GM18867 (cell line): ENCODE data around the gene STPG3.
A peak's percentile ranks its signal among the peaks of the same experiment; 100 is the strongest.

Experiments used
- ATAC-seq: cut with Tn5 transposase; IDR thresholded peaks from one replicate; pipeline ENCODE4 v1.9.1; 2021; ENCODE audit warnings: mild to moderate bottlenecking, moderate library complexity; ENCODE audit not compliant: unreplicated experiment

STPG3 gene

DNA sequence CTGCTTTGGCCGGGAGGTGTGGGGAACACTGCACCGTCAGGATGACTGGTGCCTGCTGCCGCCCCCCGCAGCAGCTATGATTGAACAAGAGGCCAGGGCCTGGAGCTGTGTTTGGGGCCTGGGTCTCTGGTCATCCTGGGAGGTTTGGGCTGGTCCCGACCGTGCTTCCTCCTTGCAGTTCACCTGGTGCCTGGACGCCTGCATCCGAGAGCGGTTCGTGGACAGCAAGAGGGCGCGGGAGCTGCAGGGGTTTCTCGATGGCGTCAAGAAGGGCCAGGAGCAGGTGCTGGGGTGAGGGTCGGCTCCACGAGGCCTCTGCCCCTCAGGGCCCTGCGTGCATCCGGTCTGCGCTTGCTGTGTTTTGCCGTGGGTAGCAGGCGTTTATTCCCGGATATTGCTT, 13.0 kb downstream of the STPG3 start:
- ATAC-seq: no peak

DNA sequence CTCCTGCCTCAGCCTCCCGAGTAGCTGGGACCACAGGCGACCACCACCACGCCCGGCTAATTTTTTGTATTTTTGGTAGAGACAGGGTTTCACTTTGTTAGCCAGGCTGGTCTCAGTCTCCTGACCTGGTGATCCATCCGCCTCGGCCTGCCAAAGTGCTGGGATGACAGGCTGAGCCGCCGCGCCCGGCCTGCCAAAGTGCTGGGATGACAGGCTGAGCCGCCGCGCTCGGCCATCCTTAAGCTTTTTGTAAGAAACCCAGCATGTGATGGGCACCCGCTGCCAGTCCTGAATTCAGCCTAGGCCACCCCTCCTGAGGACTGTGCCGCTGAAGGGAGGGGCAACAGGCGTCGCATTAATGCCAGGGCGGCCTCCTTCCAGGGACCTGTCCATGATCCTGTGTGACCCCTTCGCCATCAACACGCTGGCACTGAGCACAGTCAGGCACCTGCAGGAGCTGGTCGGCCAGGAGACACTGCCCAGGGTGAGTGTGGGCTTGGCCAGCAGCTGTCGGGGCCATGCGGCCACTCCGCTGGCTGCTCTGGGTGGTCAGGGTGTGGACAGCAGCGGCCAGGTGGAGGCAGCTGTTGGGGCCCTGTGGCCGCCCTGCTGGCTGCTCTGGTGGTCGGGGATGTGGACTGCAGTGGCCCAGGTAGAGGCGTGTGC, 14.5 kb downstream of the STPG3 start:
- ATAC-seq: no peak

DNA sequence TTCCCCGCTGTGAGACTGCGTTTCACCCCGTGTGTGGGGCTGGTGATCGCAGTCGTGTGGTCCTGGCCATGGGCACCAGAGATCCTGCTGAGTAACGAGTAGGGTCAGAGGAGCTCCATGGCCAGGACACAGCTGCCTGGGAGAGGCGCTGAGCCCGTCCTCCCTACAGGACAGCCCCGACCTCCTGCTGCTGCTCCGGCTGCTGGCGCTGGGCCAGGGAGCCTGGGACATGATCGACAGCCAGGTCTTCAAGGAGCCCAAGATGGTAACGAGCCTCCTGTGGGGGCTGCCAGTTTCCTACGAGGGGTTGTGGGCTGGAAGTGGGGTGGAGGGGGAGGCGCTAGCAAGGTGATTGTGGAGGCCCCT, 15.1 kb downstream of the STPG3 start:
- ATAC-seq: no peak

DNA sequence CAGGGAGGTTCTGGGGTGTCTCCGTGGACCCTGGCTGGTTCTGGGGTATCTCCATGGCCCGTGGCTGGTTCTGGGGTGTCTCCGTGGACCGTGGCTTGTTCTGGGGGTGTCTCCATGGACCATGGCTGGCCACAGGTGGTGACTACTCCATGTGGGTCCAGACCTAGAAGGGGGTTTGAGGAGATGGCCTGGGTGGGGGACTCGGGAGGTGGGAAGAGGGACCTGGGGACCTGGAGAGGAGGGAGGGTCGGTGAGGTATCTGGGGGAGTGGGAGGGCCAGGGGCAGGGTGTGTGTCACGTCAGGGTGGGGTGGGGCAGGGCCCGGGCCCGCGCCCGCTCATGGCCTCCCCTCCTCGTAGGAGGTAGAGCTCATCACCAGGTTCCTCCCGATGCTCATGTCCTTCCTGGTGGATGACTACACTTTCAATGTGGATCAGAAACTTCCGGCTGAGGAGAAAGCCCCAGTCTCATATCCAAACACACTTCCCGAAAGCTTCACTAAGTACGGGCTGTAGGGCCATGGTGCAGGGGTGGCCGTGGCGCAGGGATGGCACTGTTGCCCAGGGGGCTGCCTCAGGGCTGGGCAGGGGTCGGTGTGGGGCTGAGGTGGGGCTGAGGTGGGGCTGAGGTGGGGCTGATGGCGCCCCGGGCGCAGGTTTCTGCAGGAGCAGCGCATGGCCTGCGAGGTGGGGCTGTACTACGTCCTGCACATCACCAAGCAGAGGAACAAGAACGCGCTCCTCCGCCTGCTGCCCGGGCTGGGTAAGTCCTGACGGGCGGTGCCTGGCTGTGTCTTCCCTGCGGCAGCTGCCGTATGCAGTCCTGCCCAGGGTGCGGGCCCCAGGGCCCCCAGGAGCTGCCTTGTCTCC, 15.7 kb downstream of the STPG3 start:
- ATAC-seq: no peak

DNA sequence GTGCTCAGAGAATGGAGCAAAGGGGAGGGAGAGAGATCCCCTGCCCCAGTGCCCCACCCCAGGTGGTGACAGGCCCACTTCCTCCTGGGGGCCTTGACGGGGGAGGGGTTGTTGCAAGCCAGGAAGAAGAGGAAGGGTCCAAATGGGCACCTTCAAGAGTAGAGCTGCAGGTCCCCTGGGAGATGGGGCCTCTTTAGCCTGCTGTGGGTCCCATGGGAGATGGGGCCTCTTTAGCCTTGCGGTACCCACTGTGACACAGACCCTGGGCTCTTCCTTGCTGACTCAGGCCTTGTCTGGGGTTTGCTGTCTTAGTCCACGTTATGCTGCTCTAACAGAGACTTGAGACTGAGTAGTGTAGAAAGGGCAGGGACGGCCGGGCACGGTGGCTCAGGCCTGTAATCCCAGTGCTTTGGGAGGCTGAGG, 16.9 kb downstream of the STPG3 start:
- ATAC-seq: no peak

DNA sequence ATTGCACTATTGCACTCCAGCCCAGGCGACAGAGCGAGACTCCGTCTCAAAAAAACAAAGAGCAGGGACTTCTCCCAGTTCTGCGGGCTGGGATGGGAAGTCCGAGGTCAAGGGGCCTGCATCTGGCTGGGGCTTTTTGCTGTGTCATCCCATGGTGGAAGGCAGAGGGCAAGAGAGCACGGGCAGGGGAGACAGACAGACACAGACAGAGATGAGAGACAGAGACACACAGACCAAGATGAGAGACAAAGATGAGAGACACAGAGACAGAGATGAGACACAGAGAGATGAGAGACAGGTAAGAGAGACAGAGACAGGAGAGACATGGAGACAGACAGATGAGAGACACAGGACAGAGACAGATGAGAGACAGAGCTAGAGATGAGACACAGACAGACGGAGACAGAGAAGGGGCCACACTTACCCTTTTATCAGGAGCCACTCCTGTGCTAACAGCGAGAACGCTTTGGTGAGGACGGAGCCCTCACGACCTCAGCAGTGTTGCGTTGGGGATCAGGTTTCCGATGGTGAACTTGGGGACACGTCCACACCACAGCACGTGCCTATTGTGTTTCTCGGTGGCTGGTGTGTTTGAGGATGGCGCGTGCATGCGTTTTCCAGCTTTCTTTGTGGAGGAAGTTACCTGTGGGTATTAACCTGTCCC, 17.6 kb downstream of the STPG3 start:
- ATAC-seq: peak; percentile 5

DNA sequence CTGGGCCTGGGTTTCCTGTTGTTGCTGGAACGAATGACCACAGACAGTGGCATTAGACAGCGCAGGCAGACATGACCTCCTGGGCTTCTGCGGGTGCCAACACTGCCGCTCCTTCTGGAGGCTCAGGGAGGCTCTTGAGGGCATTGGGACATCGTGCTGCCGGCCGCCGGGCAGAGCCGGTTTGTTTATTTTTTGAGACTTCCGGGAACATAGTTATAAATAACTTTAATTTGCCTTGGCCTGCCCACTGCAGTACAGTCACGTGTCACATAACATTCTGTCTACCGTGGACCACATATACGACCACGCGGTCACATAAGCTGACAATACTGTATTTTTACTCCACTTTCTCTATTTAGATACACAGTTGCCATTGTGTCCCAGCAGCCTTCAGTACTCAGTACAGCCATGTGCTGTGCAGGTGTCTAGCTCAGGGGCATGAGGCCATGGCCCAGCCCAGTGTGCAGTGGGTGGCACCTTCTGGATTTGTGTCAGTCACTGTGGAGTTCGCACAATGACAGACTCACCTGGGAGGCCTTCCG, 18.2 kb downstream of the STPG3 start:
- ATAC-seq: peak; percentile 50

DNA sequence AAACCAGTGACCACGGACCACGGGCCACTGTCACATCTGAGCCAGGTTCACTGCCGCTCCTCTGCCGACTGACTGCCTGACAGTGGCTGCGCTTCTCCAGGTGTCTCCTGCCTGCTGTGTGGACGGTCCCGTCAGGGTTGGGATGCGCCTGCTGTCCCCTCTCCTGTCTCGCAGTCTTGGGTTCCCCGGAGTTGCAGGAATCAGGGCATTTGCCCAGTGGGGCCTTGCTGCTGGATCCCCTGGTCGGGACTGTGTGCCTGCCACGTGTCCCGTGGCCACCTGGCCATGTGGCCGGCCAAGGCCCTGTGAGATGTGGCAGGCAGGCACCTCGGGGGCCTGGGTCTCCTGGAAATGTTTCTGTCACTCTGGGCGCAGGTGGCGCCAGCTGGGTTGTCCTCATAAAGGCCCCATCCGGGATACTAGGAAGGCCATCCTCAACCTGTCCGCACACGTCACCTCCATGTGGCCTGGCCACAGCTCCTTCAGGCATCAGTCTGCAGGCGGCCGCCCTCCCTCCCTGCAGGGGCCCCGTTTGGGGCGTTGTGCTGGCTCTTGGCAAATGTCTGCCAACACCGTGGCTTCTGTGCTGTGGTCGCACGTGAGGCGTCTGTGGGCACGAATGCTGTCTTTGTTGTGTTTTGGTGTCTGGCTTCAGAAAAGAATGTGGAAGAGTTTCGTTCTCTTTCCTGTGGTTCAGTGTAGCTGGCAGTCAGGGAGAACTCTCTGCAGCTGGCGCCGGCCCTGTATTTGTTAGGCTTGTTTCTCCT, 20.0 kb downstream of the STPG3 start:
- ATAC-seq: no peak

DNA sequence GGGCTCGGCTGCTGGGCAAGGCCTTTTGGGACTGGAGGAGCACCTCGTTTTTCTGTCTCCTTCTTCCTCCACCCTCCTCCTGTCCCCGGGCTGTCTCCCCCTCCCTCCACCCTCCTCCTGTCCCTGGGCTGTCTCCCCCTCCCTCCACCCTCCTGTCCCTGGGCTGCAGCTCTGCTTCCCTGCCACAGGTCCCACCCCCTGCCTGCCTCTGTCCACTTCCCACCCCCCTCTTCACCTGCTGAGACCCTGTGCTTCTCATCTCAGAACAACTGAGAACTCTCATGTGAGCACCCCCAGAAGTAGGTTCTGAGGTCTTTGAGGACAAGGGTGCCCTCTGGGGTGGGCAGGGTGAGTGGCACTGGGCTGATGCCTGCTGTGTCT, 20.6 kb downstream of the STPG3 start:
- no peak for ATAC-seq

DNA sequence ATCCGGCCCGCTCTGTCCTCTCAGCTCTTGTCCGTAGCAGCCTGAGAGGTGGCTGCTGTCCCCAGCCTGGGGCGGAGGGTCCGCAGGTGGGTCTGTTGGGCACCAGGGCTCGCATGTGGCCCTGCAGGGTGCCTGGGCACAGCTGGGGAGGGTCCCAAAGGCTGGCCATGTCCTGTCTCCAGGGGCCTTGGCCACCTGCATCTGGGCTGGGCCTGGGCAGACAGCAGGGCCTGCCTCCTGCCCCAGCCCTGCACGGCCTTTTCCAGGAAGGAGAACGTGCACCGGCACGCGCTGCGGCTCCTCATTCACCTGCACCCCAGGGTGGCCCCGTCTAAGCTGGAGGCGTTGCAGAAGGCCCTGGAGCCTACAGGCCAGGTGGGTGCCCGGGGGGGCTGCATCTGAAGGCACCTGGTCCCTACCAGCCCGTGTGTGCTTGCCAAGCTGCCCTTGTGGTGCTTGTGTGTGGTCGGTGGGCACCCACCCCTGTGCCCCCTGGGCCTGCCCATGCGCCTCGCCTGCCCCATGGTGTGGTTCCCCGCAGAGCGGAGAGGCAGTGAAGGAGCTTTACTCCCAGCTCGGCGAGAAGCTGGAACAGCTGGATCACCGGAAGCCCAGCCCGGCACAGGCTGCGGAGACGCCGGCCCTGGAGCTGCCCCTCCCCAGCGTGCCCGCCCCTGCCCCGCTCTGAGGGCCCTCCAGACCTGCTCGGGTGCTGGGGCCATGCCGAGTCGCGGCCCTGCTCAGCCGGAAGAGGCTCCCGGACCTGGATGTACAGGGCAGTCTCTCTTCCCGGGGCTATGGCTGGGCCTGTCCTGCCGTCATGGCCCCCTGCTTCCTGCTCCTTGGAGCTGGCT, 21.4 kb downstream of the STPG3 start:
- ATAC-seq: no peak

DNA sequence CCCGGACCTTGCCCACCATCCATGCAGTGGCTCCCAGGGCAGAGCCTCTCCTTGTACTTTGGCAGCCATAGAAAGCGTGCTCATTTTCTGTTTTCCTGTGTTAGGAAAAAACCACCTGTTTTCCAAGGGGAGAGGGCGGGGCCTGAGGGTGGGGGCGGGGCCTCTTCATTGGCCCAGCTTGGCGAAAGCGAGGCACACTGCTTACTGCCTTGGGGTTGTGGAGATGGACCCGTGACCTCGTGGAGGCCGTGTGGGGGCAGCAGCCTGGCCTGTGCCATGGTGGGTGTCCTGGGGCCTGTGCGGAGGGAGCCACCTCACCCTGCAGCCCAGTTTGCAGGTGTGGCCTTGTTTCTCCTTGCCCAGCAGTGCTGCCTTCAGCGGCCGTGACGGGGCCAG, 22.0 kb downstream of the STPG3 start:
- ATAC-seq: no peak

DNA sequence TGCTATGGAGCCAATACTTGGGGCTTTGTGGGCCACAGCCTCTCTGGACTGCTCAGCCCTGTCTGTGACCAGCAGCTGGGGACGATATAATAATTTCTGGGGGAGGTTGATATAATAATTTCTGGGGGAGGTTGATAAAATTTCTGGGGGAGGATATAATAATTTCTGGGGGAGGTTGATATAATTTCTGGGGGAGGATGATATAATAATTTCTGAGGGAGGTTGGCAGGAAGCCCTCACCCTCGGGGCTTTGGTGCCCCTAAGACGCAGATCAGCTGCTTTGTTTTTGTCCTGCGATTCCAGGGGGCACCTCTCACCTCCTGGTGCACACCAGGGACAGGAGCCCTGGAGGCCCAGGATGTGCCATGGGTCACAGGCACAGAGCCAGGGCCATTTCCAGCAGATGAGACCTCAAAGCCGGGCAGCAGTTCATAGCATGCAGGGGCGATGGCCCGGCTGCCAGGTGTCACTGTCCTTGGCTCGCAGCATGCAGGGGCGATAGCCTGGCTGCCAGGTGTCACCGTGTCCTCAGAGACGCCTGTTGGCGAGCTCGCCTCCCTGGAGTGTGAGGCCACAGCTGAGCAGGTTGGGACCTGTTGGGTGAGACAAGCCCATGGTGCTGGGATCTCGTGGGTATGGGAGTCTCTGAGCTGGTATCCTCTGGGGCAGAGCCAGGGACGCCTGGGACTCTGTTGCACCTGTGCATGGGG, 22.7 kb downstream of the STPG3 start:
- ATAC-seq: no peak

DNA sequence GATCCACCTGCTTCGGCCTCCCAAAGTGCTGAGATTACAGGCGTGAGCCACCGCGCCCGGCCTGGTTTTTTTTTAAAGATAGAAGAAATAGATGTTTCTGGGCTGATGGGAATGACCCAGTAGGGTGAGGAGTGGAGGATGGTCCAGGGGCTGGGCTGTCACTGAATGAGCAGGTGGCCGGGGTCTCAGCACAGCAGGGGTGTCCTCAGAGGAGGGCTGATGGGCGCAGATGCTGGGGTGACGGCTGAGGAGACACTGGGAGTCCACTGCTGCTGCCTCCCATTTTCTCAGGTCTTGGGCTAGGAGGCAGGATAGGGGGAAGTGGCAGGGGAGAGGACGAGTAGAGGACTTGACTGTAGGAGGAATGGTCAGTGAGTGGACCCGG, 24.1 kb downstream of the STPG3 start:
- no peak for ATAC-seq

DNA sequence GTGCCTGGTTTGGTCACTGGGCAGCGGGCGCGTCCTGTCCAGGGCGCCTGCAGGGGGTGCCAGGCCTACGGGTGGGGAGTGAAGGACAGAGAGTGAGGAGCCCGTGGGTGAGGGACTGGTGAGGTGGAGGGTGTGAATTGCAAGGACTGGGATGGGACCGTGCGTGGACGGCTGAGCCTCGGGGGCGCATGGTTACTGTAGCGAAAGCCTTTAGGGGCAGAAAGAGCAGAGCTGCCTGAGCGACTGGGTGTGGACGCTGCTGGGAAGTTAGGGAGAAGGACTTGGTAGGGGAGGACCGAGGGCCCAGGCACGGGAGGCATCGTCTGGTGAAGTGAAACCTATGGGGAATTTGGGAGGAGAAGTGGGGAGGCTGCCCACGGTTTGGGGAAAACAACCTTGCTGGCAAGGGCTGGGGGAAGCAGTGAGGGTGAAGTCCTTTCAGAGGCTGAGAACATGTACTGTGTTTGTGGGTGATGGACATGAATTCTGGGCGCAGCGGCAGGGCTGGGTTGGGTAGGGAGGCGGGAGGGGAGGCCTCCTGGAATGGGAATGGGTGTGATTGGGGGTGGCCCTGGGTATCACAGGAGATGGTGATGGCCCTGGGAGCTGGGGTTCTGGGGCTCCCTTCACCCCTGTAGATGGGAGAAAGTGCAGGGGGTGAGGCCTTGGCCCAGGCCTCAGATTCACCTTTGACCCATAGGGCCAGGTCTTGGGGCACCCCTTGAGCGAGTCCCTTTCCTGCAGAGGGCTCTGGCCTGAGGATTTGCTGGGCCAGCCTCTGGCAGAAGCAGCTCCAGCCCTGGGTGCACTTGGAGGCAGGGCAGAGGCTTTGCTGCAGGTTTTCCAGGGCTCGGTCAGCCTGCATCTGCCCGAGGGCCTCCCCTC, 24.7 kb downstream of the STPG3 start:
- ATAC-seq: no peak

DNA sequence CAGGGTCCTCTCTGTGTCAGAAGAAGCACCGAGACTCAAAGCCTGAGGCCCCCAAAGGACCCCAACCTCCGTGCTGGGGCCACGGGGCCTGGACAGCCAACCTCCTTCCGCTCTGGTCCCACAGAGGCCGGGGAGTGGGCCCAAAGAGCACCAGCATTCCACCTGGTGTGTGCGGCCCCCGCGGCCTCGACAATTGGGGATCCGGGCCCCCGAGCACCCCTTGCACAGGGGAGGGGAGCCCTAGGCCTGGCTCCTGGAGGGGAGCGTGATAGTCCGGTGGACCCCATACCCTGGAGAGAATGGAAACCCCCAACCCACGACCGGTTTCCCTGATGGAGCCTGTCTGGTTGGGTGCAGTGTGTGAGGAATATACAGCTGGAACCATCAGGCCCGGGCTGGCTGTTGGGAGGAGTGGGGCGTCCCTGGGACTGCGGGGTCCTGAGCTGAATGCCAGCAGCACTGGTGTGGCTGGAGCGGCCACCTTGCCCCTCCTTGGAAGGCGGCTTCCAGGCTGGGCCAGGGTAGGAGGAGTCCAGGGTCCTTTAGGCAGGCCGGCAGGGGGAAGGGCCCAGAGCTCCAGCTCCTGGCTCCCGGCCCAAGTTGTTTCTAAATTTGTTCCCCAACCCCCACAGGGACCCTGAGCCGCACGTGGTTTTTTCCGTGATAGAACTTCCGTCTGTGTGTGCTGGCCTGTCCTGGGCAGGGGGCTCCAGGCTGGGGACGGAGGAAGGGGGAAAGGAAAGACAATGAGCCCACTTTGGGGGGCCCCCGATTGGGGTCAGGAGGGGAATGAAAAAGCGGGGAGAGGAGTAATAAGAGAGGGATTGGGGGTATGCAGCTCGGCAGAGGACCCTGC, 25.6 kb downstream of the STPG3 start:
- no peak for ATAC-seq

DNA sequence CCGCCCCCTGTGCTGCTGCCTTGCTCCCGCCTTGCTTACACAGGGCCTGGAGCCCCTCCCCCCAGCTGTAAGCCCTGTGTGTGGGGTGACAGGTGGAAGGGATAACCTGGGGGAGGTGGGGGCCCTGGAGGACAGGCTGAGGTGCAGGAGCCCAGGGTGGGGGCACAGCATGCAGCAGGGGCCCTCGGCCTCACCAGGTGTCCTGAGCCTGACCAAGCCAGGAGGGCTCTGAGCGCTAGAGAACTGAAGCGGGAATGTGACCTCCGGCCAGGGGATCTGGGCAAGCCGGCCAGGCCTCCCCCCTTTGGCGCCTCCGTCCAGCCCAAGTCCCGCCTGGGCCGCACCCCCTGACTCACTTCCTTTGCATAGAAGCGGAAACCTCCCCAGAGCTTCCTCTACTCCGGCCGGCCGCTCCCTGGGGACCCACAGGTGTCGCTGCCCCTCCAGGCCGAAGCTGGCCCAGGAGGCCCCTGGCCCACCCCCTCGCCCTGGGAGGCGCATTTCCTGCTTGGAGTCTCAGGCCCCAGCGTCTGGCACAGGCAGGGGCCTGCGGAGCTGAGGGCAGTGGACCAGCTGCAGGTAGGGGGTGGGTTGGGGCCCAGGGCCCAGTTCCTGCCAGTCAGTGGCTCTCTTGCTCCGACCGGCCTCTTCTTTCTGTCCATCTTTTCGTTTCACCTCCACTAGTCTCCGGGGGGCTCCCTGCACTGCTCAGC, 26.4 kb downstream of the STPG3 start, which contains the start of gene TOR4A:
Gene TOR4A (plus strand): TSS at position 398 of the 713 bp plus-strand sequence. CDS start 964 bp downstream, outside the sequence.
- peak; percentile 63 for ATAC-seq
